Measurements from ENCODE around the gene GNGT2. TPM values are rescaled to one million over a fixed set of nuclear protein-coding genes. Genes with fewer than 3 reads are reported as not detected.

Gene GNGT2
- polyA plus RNA-seq, 3 donors: 16.0 to 25.1 (median 16.7) TPM

DNA sequence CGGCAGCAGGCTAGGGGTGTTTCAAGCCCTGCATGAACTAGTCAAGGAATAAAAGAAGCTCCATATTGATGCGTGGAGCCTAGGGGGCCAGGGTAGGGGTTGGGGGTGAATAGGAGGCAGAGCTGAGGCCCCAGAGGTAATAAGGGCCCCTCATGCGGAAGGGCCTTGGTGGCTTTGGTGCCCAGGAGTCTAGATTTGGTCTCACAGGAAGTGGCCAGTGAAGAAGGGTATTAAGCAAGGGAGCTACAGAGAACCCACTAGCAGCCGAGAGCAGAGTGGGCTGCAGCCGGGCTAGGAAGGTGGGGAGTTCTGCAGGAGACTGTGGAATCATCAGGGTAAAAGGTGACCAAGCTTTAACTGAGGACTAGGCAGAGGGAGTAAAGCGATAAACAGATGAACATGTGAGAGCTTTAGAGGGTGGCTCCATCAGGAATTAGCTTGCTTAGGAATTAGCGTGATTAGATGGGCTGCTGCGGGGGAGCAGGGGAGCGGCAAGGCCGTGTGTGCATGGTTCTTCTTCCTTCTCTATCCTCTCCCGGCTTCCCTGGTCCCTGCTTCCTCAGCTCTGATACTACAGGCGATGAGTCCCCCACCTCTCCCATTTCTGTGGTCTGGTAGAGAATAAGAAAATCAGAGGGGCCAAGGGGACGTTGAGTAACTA lies 9.8 kb downstream of the GNGT2 start:
- intact Hi-C loops (cut with micrococcal nuclease): no loop called here
- H3K9me3 Mint-ChIP-seq: peaks cover 0 to 1% (median 0%) of the 10 kb centered on the region in 7 donors
- peaks cover 0 to 3% of the 10 kb centered on the region in 2 donors for H3K36me3 Mint-ChIP-seq
- no peaks in the 10 kb centered on the region for H3K79me2 ChIP-seq (ENCODE audit: insufficient read depth, low read length)
- H4K20me1 ChIP-seq (ENCODE audit: insufficient read depth, low read length): no peaks in the 10 kb centered on the region
- H3K4me3 ChIP-seq (replicated peaks in 1 of 3; ENCODE audit: low read depth in 2 of 3, low read length in 3 of 3): no peak overlapping the region
- no peak overlapping the region for H3K4me2 ChIP-seq (replicated peaks; ENCODE audit: extremely low read depth, low read length, poor library complexity, severe bottlenecking)
- 68% methylated on average over 5 of the region's 13 CpGs for WGBS (ENCODE audit: insufficient coverage)
- peaks cover 34% of the 10 kb centered on the region for H3K4me1 Mint-ChIP-seq
- TF ChIP-seq, protein P1, sequence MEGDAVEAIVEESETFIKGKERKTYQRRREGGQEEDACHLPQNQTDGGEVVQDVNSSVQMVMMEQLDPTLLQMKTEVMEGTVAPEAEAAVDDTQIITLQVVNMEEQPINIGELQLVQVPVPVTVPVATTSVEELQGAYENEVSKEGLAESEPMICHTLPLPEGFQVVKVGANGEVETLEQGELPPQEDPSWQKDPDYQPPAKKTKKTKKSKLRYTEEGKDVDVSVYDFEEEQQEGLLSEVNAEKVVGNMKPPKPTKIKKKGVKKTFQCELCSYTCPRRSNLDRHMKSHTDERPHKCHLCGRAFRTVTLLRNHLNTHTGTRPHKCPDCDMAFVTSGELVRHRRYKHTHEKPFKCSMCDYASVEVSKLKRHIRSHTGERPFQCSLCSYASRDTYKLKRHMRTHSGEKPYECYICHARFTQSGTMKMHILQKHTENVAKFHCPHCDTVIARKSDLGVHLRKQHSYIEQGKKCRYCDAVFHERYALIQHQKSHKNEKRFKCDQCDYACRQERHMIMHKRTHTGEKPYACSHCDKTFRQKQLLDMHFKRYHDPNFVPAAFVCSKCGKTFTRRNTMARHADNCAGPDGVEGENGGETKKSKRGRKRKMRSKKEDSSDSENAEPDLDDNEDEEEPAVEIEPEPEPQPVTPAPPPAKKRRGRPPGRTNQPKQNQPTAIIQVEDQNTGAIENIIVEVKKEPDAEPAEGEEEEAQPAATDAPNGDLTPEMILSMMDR (IDR thresholded peaks at IDR 0.05): no peak
- H3K27ac Mint-ChIP-seq: no peak overlapping the region
- H3K36me3 ChIP-seq (replicated peaks in 1 of 2; ENCODE audit: control insufficient read depth in 1 of 2, insufficient read depth in 2 of 2, low read length in 2 of 2): no peaks in the 10 kb centered on the region
- H3K27me3 Mint-ChIP-seq (ENCODE audit: low read depth in 3 of 3): peaks cover 0 to 7% (median 7%) of the 10 kb centered on the region in 3 donors
- DNase-seq: no peak
- H2AFZ ChIP-seq (ENCODE audit: insufficient read depth, low read depth, low read length, poor library complexity, severe bottlenecking): no peak overlapping the region
- no peaks in the 10 kb centered on the region for H3K9me3 ChIP-seq (replicated peaks in 1 of 2; ENCODE audit: control insufficient read depth in 1 of 2, insufficient read depth in 1 of 2, low read length in 2 of 2)
- peaks cover 12 to 13% of the 10 kb centered on the region in 2 donors for H3K4me1 ChIP-seq (ENCODE audit: control insufficient read depth in 1 of 2, insufficient read depth in 2 of 2, low read length in 2 of 2)
- no peak overlapping the region for H3K27ac ChIP-seq (ENCODE audit: low read depth in 1 of 2, low read length in 2 of 2)
- H3K27me3 ChIP-seq (ENCODE audit: control insufficient read depth in 2 of 2, insufficient read depth in 2 of 2, low read length in 2 of 2): no peaks in the 10 kb centered on the region
- no peak overlapping the region for H3K9ac ChIP-seq (ENCODE audit: insufficient read depth, low read length, poor library complexity, severe bottlenecking)
- H3K4me3 Mint-ChIP-seq: no peak overlapping the region

DNA sequence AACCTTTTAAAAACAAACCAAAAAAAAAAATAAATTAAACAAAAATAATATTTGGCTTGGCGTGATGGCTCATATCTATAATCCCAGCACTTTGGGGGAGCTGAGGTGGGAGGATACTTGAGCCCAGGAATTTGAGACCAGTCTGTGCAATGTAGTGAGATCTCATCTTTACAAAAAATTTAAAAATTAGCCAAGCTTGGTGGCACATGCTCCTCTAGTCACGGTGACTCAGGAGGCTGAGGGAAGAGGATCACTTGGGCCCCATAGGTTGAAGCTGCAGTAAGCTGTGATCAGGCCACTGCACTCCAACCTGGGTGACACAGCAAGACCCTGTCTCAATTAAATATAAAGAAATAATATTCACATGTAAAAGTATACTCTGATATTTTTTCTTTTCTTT lies 12.2 kb downstream of the GNGT2 start:
- H3K27ac Mint-ChIP-seq: no peak overlapping the region
- no peak overlapping the region for H3K4me3 ChIP-seq (replicated peaks in 1 of 3; ENCODE audit: low read depth in 2 of 3, low read length in 3 of 3)
- peaks cover 0 to 3% of the 10 kb centered on the region in 2 donors for H3K36me3 Mint-ChIP-seq
- no peaks in the 10 kb centered on the region for H3K36me3 ChIP-seq (replicated peaks in 1 of 2; ENCODE audit: control insufficient read depth in 1 of 2, insufficient read depth in 2 of 2, low read length in 2 of 2)
- no peaks in the 10 kb centered on the region for H4K20me1 ChIP-seq (ENCODE audit: insufficient read depth, low read length)
- no peak for DNase-seq
- TF ChIP-seq, protein P1 (IDR thresholded peaks at IDR 0.05): no peak
- H3K27me3 ChIP-seq (ENCODE audit: control insufficient read depth in 2 of 2, insufficient read depth in 2 of 2, low read length in 2 of 2): no peaks in the 10 kb centered on the region
- no peak overlapping the region for H3K9ac ChIP-seq (ENCODE audit: insufficient read depth, low read length, poor library complexity, severe bottlenecking)
- H3K4me1 ChIP-seq (ENCODE audit: control insufficient read depth in 1 of 2, insufficient read depth in 2 of 2, low read length in 2 of 2): peaks cover 20% of the 10 kb centered on the region in 2 donors
- peaks cover 0 to 1% (median 0%) of the 10 kb centered on the region in 7 donors for H3K9me3 Mint-ChIP-seq
- no peak overlapping the region for H3K4me3 Mint-ChIP-seq
- WGBS (ENCODE audit: insufficient coverage): no CpG with 5 or more reads among the region's 2 CpGs
- no peak overlapping the region for H3K4me2 ChIP-seq (replicated peaks; ENCODE audit: extremely low read depth, low read length, poor library complexity, severe bottlenecking)
- intact Hi-C loops (cut with micrococcal nuclease): no loop called here
- H2AFZ ChIP-seq (ENCODE audit: insufficient read depth, low read depth, low read length, poor library complexity, severe bottlenecking): no peak overlapping the region
- H3K27me3 Mint-ChIP-seq (ENCODE audit: low read depth in 3 of 3): peaks cover 0 to 7% (median 3%) of the 10 kb centered on the region in 3 donors
- peaks cover 35% of the 10 kb centered on the region for H3K4me1 Mint-ChIP-seq
- no peaks in the 10 kb centered on the region for H3K9me3 ChIP-seq (replicated peaks in 1 of 2; ENCODE audit: control insufficient read depth in 1 of 2, insufficient read depth in 1 of 2, low read length in 2 of 2)
- no peaks in the 10 kb centered on the region for H3K79me2 ChIP-seq (ENCODE audit: insufficient read depth, low read length)
- no peak overlapping the region for H3K27ac ChIP-seq (ENCODE audit: low read depth in 1 of 2, low read length in 2 of 2)
